Activated B cell treated with CpG ODN at 0.5 μM for 24 hours (primary cell): ENCODE data around the gene NFIB. TPM values are rescaled to one million over a fixed set of nuclear protein-coding genes. Genes with fewer than 3 reads are reported as not detected.

ENCODE experiments used
- ATAC-seq: fragments of 200-7000 bp; cut with Tn5 transposase; one replicate; pipeline ENCODE4 v1.10.0; 2021; ENCODE audit warnings: low read depth, mild to moderate bottlenecking, moderate library complexity
- CTCF ChIA-PET: fragments of 350-600 bp; sonication (Branson Sonifier 250); formaldehyde crosslinking; loops from one replicate; lab custom pipeline; 2021; ENCODE audit warnings: antibody characterized with exemption; lab: Charles Lee
- POLR2A ChIA-PET: fragments of 350-600 bp; sonication (Branson Sonifier 250); formaldehyde crosslinking; loops from one replicate; lab custom pipeline; 2021; ENCODE audit warnings: antibody characterized with exemption; lab: Charles Lee
- DNase-seq: peaks from one replicate; pipeline ENCODE4 v3.0.0; 2022
- H3K27ac Mint-ChIP-seq: one replicate; pipeline ENCODE4 v1.8.0; 2020; ENCODE audit warnings: mixed read lengths
- H3K27me3 Mint-ChIP-seq: one replicate; pipeline ENCODE4 v1.8.0; 2021; ENCODE audit warnings: mixed read lengths
- H3K36me3 Mint-ChIP-seq: one replicate; pipeline ENCODE4 v1.8.0; 2021; ENCODE audit warnings: low read depth, mixed read lengths
- H3K4me1 Mint-ChIP-seq: one replicate; pipeline ENCODE4 v1.8.0; 2021; ENCODE audit warnings: mixed read lengths
- H3K4me3 Mint-ChIP-seq: one replicate; pipeline ENCODE4 v1.8.0; 2020; ENCODE audit warnings: mild to moderate bottlenecking, mixed read lengths
- H3K9me3 Mint-ChIP-seq: one replicate; pipeline ENCODE4 v1.8.0; 2020; ENCODE audit warnings: mixed read lengths
- intact Hi-C: fragments of 100-400 bp; cut with micrococcal nuclease; formaldehyde crosslinking; loops from one replicate; pipeline ENCODE4 v1.15.1; 2024
- total RNA-seq: library from RNA; stranded (reverse); gene quantifications from 2 replicates; pipeline ENCODE4 v1.2.3, GENCODE V29; 2022
- TF ChIP-seq, protein P1 (sequence below): fragments of 200-600 bp; IDR thresholded peaks from one replicate; pipeline ENCODE4 v1.8.0; 2022; ENCODE audit warnings: antibody characterized with exemption, mild to moderate bottlenecking

The NFIB gene
- total RNA-seq, 1 donor from 2014 or later: not detected

DNA sequence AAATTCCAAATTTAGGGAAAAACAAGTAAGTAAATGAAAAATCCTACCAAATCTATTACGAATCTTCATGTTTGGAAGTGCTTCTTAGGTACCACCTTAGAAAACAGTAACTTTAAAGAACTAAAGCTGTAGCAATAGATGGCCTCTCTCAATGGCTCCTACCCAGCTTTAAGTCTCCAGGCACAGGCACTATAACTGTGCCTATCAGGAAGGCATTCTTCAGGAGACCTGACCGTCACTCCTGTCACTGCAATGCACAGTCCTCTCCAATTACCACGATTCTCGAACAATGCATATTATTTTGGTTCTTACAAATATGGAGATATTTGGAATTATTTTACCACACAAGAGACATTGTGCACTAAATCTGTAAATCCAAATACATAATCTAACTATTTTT lies 12.9 kb downstream of the NFIB start:
- ATAC-seq: no peak
- DNase-seq: no peak
- Mint-ChIP-seq H3K4me1 (no peaks in the 10 kb centered on the region), H3K27me3 (peaks cover 21% of the 10 kb centered on the region), H3K27ac (no peak overlapping the region), H3K9me3 (no peaks in the 10 kb centered on the region), H3K4me3 (no peak overlapping the region), H3K36me3 (no peaks in the 10 kb centered on the region)
- POLR2A ChIA-PET: no interaction called here
- intact Hi-C loops: no loop called here
- TF ChIP-seq, protein P1, sequence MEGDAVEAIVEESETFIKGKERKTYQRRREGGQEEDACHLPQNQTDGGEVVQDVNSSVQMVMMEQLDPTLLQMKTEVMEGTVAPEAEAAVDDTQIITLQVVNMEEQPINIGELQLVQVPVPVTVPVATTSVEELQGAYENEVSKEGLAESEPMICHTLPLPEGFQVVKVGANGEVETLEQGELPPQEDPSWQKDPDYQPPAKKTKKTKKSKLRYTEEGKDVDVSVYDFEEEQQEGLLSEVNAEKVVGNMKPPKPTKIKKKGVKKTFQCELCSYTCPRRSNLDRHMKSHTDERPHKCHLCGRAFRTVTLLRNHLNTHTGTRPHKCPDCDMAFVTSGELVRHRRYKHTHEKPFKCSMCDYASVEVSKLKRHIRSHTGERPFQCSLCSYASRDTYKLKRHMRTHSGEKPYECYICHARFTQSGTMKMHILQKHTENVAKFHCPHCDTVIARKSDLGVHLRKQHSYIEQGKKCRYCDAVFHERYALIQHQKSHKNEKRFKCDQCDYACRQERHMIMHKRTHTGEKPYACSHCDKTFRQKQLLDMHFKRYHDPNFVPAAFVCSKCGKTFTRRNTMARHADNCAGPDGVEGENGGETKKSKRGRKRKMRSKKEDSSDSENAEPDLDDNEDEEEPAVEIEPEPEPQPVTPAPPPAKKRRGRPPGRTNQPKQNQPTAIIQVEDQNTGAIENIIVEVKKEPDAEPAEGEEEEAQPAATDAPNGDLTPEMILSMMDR: no peak
- CTCF ChIA-PET: no interaction called here

GRCh38 chr9:14300588-14300987 lies 13.4 kb downstream of the NFIB start:
- CTCF ChIA-PET: no interaction called here
- DNase-seq (no peak), ATAC-seq (no peak)
- H3K4me3 Mint-ChIP-seq: no peak overlapping the region
- H3K36me3 Mint-ChIP-seq: no peaks in the 10 kb centered on the region
- no peaks in the 10 kb centered on the region for H3K4me1 Mint-ChIP-seq
- no peak overlapping the region for H3K27ac Mint-ChIP-seq
- intact Hi-C loops: no loop called here
- peaks cover 20% of the 10 kb centered on the region for H3K27me3 Mint-ChIP-seq
- TF ChIP-seq, protein P1: no peak
- H3K9me3 Mint-ChIP-seq: no peaks in the 10 kb centered on the region
- POLR2A ChIA-PET: no interaction called here

DNA sequence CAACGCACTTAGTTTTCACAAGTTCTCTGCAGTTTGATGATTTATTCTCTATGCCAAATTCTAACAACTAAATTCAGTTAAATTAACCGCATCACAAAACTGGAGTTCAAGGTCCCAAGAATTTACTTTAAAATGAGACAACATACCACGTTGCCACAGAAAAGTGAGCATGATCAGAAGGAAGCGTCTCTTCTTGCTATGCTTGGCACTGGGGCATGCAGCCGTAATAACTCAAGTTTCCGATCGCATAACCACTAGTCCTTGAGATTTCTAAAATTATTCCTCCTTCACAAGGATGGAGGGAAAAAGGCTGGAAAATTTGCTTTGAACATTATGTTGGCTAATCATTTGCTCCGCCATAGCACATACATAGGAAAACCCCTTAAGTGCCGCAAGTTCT lies 13.9 kb downstream of the NFIB start:
- H3K9me3 Mint-ChIP-seq: no peaks in the 10 kb centered on the region
- H3K4me1 Mint-ChIP-seq: no peaks in the 10 kb centered on the region
- no peaks in the 10 kb centered on the region for H3K36me3 Mint-ChIP-seq
- intact Hi-C loops: no loop called here
- no peak overlapping the region for H3K27ac Mint-ChIP-seq
- ChIA-PET CTCF (no interaction called here), POLR2A (no interaction called here)
- TF ChIP-seq, protein P1: no peak
- peaks cover 15% of the 10 kb centered on the region for H3K27me3 Mint-ChIP-seq
- no peak for ATAC-seq
- H3K4me3 Mint-ChIP-seq: no peak overlapping the region
- DNase-seq: no peak

DNA sequence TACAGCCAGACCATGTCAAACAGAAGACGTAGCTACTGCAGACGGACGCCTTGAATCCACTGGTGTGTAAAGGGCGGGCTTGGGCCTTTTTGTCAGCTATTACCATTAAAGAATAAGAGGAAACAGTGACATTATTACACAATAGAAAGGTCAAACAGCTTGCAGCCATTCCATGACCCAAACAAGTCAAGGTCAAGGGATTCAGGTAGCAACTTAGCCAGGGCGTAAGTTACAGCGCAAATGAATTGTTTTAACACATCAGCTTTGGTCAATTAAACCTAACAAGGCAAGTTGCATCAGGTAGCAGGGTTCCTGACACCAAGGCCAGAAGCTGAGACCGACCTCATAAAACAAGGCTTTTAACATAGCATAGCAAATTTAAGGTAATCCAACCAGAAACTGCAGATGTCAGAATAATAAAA lies 15.3 kb downstream of the NFIB start:
- ATAC-seq: no peak
- peaks cover 9% of the 10 kb centered on the region for H3K27me3 Mint-ChIP-seq
- no peaks in the 10 kb centered on the region for H3K36me3 Mint-ChIP-seq
- H3K4me1 Mint-ChIP-seq: no peaks in the 10 kb centered on the region
- H3K27ac Mint-ChIP-seq: no peak overlapping the region
- TF ChIP-seq, protein P1: no peak
- ChIA-PET CTCF (no interaction called here), POLR2A (no interaction called here)
- H3K4me3 Mint-ChIP-seq: no peak overlapping the region
- DNase-seq: no peak
- intact Hi-C loops: no loop called here
- no peaks in the 10 kb centered on the region for H3K9me3 Mint-ChIP-seq

DNA sequence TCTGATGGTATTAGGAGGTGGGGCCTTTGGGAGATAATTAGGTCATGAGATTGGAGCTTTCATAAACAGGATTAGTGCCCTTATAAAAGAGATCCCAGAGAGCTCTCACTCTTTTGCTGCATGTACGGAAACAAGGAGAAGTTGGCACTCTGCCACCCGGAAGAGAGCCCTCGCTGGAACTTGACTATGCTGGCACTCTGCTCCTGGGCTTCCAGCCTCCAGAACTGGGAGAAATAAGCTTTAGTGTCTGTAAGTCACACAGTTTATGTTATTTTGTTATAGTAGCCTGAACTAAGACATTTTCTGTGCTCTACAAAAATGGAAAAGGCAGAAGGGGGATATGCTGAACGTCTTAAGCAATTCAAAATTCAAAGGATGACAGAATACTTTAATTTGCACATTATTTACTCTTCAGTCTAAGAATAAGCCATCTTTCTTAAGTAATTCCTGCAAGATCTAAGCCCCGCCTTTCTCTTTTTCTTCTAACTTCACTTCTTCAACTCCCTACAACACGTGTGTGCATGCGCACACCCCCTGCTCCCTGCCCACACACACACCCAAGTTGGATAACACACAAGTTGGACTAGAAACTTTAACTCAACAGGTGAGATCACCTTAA lies 17.3 kb downstream of the NFIB start:
- Mint-ChIP-seq H3K4me3 (no peak overlapping the region), H3K36me3 (no peaks in the 10 kb centered on the region), H3K27ac (no peak overlapping the region), H3K9me3 (no peaks in the 10 kb centered on the region), H3K27me3 (peaks cover 6% of the 10 kb centered on the region), H3K4me1 (no peaks in the 10 kb centered on the region)
- TF ChIP-seq, protein P1: no peak
- ATAC-seq (no peak), DNase-seq (no peak)
- ChIA-PET POLR2A (no interaction called here), CTCF (no interaction called here)
- intact Hi-C loops: no loop called here
